ENCODE measurements around the gene FZD1.

FZD1 gene

GRCh38 chr7:91243591-91244301, 20.5 kb upstream of the FZD1 start:
- 35% methylated on average over 4 of the region's 6 CpGs for WGBS
- H3K18ac ChIP-seq (ENCODE audit: low read depth in 1 of 2, low read length in 2 of 2), result peak overlapping the region in 1 of 2 experiments; percentile 56
- no peak overlapping the region for H4K8ac ChIP-seq (ENCODE audit: low read length)

GRCh38 chr7:91247500-91247899, 16.7 kb upstream of the FZD1 start:
- Histone ChIP-seq H2BK15ac (ENCODE audit: low read depth, poor library complexity, severe bottlenecking) (no peak overlapping the region), H3K79me1 (replicated peaks; ENCODE audit: low read length, poor library complexity, severe bottlenecking) (no peaks in the 10 kb centered on the region), H3K18ac (ENCODE audit: low read depth in 1 of 2, low read length in 2 of 2) (no peak overlapping the region), H3K4me3 (ENCODE audit: insufficient read depth in 1 of 2, low read depth in 1 of 2, low read length in 2 of 2) (no peak overlapping the region), H3K27ac (ENCODE audit: low read length, poor library complexity, severe bottlenecking) (no peak overlapping the region), H3K27me3 (ENCODE audit: control insufficient read depth in 1 of 2, insufficient read depth in 1 of 2, low read length in 2 of 2) (no peaks in the 10 kb centered on the region), H3K23ac (ENCODE audit: low read length in 2 of 2) (no peak overlapping the region), H3K9me3 (ENCODE audit: control insufficient read depth, low read length) (no peaks in the 10 kb centered on the region), H3K4me2 (ENCODE audit: low read length, poor library complexity, severe bottlenecking) (no peak overlapping the region), H3K36me3 (ENCODE audit: control insufficient read depth in 1 of 2, insufficient read depth in 2 of 2, low read depth in 1 of 2, low read length in 2 of 2) (no peaks in the 10 kb centered on the region), H3K4me1 (ENCODE audit: control insufficient read depth, insufficient read depth, low read depth, low read length) (peaks cover 12% of the 10 kb centered on the region), H3K4ac (ENCODE audit: low read depth in 1 of 2, low read length in 2 of 2) (no peak overlapping the region), H2BK120ac (ENCODE audit: low read depth, low read length) (no peak overlapping the region), H4K8ac (ENCODE audit: low read length) (no peak overlapping the region), H3K9ac (ENCODE audit: low read length) (no peak overlapping the region), H2BK5ac (ENCODE audit: low read depth, low read length, poor library complexity, severe bottlenecking) (no peak overlapping the region), H2AFZ (ENCODE audit: low read depth, low read length) (no peak overlapping the region), H2AK5ac (ENCODE audit: low read length, severe bottlenecking) (peak overlapping the region; percentile 21), H2BK12ac (ENCODE audit: low read length in 2 of 2) (no peak overlapping the region), H3K14ac (ENCODE audit: low read length in 2 of 2) (no peak overlapping the region), H4K91ac (ENCODE audit: low read length) (no peak overlapping the region)
- DNase-seq, result no peak

More at GRCh38 chr7:91243591-91244301, 20.5 kb upstream of the FZD1 start:
- no peak overlapping the region for H2BK12ac ChIP-seq (ENCODE audit: low read length in 2 of 2)
- no peak overlapping the region for H3K14ac ChIP-seq (ENCODE audit: low read length in 2 of 2)
- no peak overlapping the region for H3K4ac ChIP-seq (ENCODE audit: low read depth in 1 of 2, low read length in 2 of 2)
- H3K4me3 ChIP-seq (ENCODE audit: insufficient read depth in 1 of 2, low read depth in 1 of 2, low read length in 2 of 2), result peak overlapping the region in 1 of 2 experiments; percentile 61
- H3K9ac ChIP-seq (ENCODE audit: low read length), result peak overlapping the region; percentile 15
- H3K27ac ChIP-seq (ENCODE audit: low read length, poor library complexity, severe bottlenecking), result peak overlapping the region; percentile 13
- H4K91ac ChIP-seq (ENCODE audit: low read length), result no peak overlapping the region
- no peaks in the 10 kb centered on the region for H3K27me3 ChIP-seq (ENCODE audit: control insufficient read depth in 1 of 2, insufficient read depth in 1 of 2, low read length in 2 of 2)
- no peak overlapping the region for H2AFZ ChIP-seq (ENCODE audit: low read depth, low read length)
- no peak overlapping the region for H2BK120ac ChIP-seq (ENCODE audit: low read depth, low read length)
- H3K4me1 ChIP-seq (ENCODE audit: control insufficient read depth, insufficient read depth, low read depth, low read length), result peaks cover 17% of the 10 kb centered on the region
- no peaks in the 10 kb centered on the region for H3K9me3 ChIP-seq (ENCODE audit: control insufficient read depth, low read length)
- no peak overlapping the region for H2BK5ac ChIP-seq (ENCODE audit: low read depth, low read length, poor library complexity, severe bottlenecking)
- H3K79me1 ChIP-seq (replicated peaks; ENCODE audit: low read length, poor library complexity, severe bottlenecking), result no peaks in the 10 kb centered on the region
- H2AK5ac ChIP-seq (ENCODE audit: low read length, severe bottlenecking), result no peak overlapping the region
- no peak overlapping the region for H2BK15ac ChIP-seq (ENCODE audit: low read depth, poor library complexity, severe bottlenecking)
- no peak overlapping the region for H3K23ac ChIP-seq (ENCODE audit: low read length in 2 of 2)
- H3K36me3 ChIP-seq (ENCODE audit: control insufficient read depth in 1 of 2, insufficient read depth in 2 of 2, low read depth in 1 of 2, low read length in 2 of 2), result no peaks in the 10 kb centered on the region
- no peak overlapping the region for H3K4me2 ChIP-seq (ENCODE audit: low read length, poor library complexity, severe bottlenecking)
- DNase-seq, result peak; percentile 63

- WGBS, result 42% methylated on average over 2 of the region's 2 CpGs
- Histone ChIP-seq H3K27me3 (ENCODE audit: control insufficient read depth in 1 of 2, insufficient read depth in 1 of 2, low read length in 2 of 2) (no peaks in the 10 kb centered on the region), H3K9ac (ENCODE audit: low read length) (no peak overlapping the region), H3K79me1 (replicated peaks; ENCODE audit: low read length, poor library complexity, severe bottlenecking) (no peaks in the 10 kb centered on the region), H2BK15ac (ENCODE audit: low read depth, poor library complexity, severe bottlenecking) (no peak overlapping the region), H2BK120ac (ENCODE audit: low read depth, low read length) (no peak overlapping the region), H3K18ac (ENCODE audit: low read depth in 1 of 2, low read length in 2 of 2) (peak overlapping the region in 1 of 2 experiments; percentile 34), H3K4me1 (ENCODE audit: control insufficient read depth, insufficient read depth, low read depth, low read length) (peaks cover 11% of the 10 kb centered on the region), H2BK12ac (ENCODE audit: low read length in 2 of 2) (peak overlapping the region in 1 of 2 experiments; percentile 92), H3K36me3 (ENCODE audit: control insufficient read depth in 1 of 2, insufficient read depth in 2 of 2, low read depth in 1 of 2, low read length in 2 of 2) (no peaks in the 10 kb centered on the region), H3K4ac (ENCODE audit: low read depth in 1 of 2, low read length in 2 of 2) (no peak overlapping the region), H3K27ac (ENCODE audit: low read length, poor library complexity, severe bottlenecking) (peak overlapping the region; percentile 28), H3K4me2 (ENCODE audit: low read length, poor library complexity, severe bottlenecking) (no peak overlapping the region), H2AK5ac (ENCODE audit: low read length, severe bottlenecking) (peak overlapping the region; percentile 79), H3K23ac (ENCODE audit: low read length in 2 of 2) (peak overlapping the region in 1 of 2 experiments; percentile 72), H2BK5ac (ENCODE audit: low read depth, low read length, poor library complexity, severe bottlenecking) (no peak overlapping the region), H4K91ac (ENCODE audit: low read length) (no peak overlapping the region), H3K9me3 (ENCODE audit: control insufficient read depth, low read length) (no peaks in the 10 kb centered on the region), H3K14ac (ENCODE audit: low read length in 2 of 2) (no peak overlapping the region), H2AFZ (ENCODE audit: low read depth, low read length) (no peak overlapping the region), H3K4me3 (ENCODE audit: insufficient read depth in 1 of 2, low read depth in 1 of 2, low read length in 2 of 2) (no peak overlapping the region), H4K8ac (ENCODE audit: low read length) (no peak overlapping the region)
- DNase-seq, result no peak
Observed at GRCh38 chr7:91248996-91249395, 15.2 kb upstream of the FZD1 start.

- Histone ChIP-seq H3K4me3 (ENCODE audit: insufficient read depth in 1 of 2, low read depth in 1 of 2, low read length in 2 of 2) (no peak overlapping the region), H3K4me2 (ENCODE audit: low read length, poor library complexity, severe bottlenecking) (no peak overlapping the region), H3K4ac (ENCODE audit: low read depth in 1 of 2, low read length in 2 of 2) (no peak overlapping the region), H3K27me3 (ENCODE audit: control insufficient read depth in 1 of 2, insufficient read depth in 1 of 2, low read length in 2 of 2) (no peaks in the 10 kb centered on the region), H2BK12ac (ENCODE audit: low read length in 2 of 2) (no peak overlapping the region), H3K4me1 (ENCODE audit: control insufficient read depth, insufficient read depth, low read depth, low read length) (peaks cover 10% of the 10 kb centered on the region), H2BK5ac (ENCODE audit: low read depth, low read length, poor library complexity, severe bottlenecking) (peak overlapping the region; percentile 25), H2AK5ac (ENCODE audit: low read length, severe bottlenecking) (peak overlapping the region; percentile 45), H3K9ac (ENCODE audit: low read length) (no peak overlapping the region), H3K23ac (ENCODE audit: low read length in 2 of 2) (no peak overlapping the region), H3K14ac (ENCODE audit: low read length in 2 of 2) (no peak overlapping the region), H3K9me3 (ENCODE audit: control insufficient read depth, low read length) (no peaks in the 10 kb centered on the region), H3K27ac (ENCODE audit: low read length, poor library complexity, severe bottlenecking) (peak overlapping the region; percentile 76), H2AFZ (ENCODE audit: low read depth, low read length) (no peak overlapping the region), H3K18ac (ENCODE audit: low read depth in 1 of 2, low read length in 2 of 2) (no peak overlapping the region), H3K36me3 (ENCODE audit: control insufficient read depth in 1 of 2, insufficient read depth in 2 of 2, low read depth in 1 of 2, low read length in 2 of 2) (no peaks in the 10 kb centered on the region), H2BK15ac (ENCODE audit: low read depth, poor library complexity, severe bottlenecking) (no peak overlapping the region), H2BK120ac (ENCODE audit: low read depth, low read length) (no peak overlapping the region), H3K79me1 (replicated peaks; ENCODE audit: low read length, poor library complexity, severe bottlenecking) (no peaks in the 10 kb centered on the region), H4K8ac (ENCODE audit: low read length) (no peak overlapping the region), H4K91ac (ENCODE audit: low read length) (no peak overlapping the region)
- DNase-seq, result peak; percentile 71
- WGBS, result 83% methylated on average over 2 of the region's 4 CpGs
Observed at GRCh38 chr7:91249506-91250233, 14.6 kb upstream of the FZD1 start.

All from mesenchymal stem cell (in vitro differentiated cells and primary cell).